PFSK-1 (cell line): ENCODE results near the gene C10orf53.

Source experiments
- FOXP2 ChIP-seq: optimal IDR thresholded peaks from 2 replicates; pipeline ENCODE3; 2011; ENCODE audit warnings: borderline replicate concordance, control low read depth, inconsistent platforms; ENCODE audit not compliant: insufficient read depth; ENCODE audit errors: extremely low read length, extremely low read depth
- POLR2AphosphoS5 ChIP-seq: IDR thresholded peaks from 2 replicates; pipeline ENCODE4 v1.6.1; 2012; ENCODE audit warnings: low read depth, mild to moderate bottlenecking, control low read depth, low read length, moderate library complexity
- SIN3A ChIP-seq: IDR thresholded peaks from 2 replicates; pipeline ENCODE4 v1.6.1; 2012; ENCODE audit warnings: mild to moderate bottlenecking, low read length, moderate library complexity, borderline replicate concordance; ENCODE audit not compliant: insufficient read depth
- TAF1 ChIP-seq: IDR thresholded peaks from 2 replicates; pipeline ENCODE4 v1.6.1; 2012; ENCODE audit warnings: low read length, control low read depth, borderline replicate concordance; ENCODE audit not compliant: insufficient read depth
- TF ChIP-seq, protein P1 (sequence below), 2 experiments: IDR thresholded peaks; 2 replicates each; pipeline versions ENCODE4 v1.6.1 to v1.8.0; 2011 to 2012; ENCODE audit warnings: low read depth in 2 of 2, low read length in 2 of 2, control low read depth in 1 of 2, inconsistent platforms in 1 of 2, mild to moderate bottlenecking in 1 of 2, moderate library complexity in 1 of 2; ENCODE audit not compliant: insufficient read depth in 1 of 2

Gene C10orf53

DNA sequence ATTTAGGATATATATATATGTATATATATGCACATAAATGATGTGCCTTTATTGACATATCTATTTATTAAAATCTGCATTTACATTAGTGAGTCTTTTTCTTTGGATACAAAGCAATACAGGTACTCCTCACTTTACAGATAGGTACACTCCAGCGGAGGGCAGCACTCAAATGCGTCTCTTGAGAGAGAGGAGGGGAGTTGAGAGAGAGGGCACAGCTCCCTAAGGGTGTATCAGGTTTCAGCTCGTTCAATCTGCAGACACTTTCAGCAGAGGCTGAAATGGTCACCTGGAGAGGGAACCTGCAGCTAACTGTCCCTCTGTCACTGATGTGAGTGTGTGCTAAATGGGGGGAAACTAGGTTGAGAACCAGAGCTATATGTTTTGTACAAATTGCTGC lies 21.5 kb downstream of the C10orf53 start:
- no peak for TF ChIP-seq TAF1
- no peak for TF ChIP-seq FOXP2
- TF ChIP-seq, protein P1, sequence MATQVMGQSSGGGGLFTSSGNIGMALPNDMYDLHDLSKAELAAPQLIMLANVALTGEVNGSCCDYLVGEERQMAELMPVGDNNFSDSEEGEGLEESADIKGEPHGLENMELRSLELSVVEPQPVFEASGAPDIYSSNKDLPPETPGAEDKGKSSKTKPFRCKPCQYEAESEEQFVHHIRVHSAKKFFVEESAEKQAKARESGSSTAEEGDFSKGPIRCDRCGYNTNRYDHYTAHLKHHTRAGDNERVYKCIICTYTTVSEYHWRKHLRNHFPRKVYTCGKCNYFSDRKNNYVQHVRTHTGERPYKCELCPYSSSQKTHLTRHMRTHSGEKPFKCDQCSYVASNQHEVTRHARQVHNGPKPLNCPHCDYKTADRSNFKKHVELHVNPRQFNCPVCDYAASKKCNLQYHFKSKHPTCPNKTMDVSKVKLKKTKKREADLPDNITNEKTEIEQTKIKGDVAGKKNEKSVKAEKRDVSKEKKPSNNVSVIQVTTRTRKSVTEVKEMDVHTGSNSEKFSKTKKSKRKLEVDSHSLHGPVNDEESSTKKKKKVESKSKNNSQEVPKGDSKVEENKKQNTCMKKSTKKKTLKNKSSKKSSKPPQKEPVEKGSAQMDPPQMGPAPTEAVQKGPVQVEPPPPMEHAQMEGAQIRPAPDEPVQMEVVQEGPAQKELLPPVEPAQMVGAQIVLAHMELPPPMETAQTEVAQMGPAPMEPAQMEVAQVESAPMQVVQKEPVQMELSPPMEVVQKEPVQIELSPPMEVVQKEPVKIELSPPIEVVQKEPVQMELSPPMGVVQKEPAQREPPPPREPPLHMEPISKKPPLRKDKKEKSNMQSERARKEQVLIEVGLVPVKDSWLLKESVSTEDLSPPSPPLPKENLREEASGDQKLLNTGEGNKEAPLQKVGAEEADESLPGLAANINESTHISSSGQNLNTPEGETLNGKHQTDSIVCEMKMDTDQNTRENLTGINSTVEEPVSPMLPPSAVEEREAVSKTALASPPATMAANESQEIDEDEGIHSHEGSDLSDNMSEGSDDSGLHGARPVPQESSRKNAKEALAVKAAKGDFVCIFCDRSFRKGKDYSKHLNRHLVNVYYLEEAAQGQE (IDR thresholded peaks at IDR 0.05; ENCODE audit: insufficient read depth in 1 of 2, low read depth in 2 of 2, low read length in 2 of 2): no peak
- no peak for TF ChIP-seq POLR2AphosphoS5
- TF ChIP-seq SIN3A: no peak

DNA sequence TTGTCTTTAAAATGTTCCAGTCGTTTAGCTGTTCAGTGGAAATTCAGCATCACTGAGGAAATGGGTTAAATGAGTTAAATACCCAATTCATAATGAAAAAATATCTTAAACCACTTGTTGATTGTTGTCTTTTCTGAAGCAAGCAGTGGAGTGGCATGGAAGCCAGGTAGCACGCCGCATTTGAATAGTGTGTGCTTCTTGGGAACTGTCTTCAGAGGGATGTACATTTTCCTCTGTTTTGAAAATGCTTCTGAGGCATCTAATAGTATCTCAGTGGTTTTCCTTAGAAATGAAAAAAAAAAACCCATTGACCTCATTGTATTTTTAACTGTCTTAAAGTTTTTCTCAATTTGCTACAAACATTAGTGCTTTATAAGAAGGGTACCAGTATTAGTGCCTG lies 28.1 kb downstream of the C10orf53 start:
- no peak for TF ChIP-seq FOXP2

DNA sequence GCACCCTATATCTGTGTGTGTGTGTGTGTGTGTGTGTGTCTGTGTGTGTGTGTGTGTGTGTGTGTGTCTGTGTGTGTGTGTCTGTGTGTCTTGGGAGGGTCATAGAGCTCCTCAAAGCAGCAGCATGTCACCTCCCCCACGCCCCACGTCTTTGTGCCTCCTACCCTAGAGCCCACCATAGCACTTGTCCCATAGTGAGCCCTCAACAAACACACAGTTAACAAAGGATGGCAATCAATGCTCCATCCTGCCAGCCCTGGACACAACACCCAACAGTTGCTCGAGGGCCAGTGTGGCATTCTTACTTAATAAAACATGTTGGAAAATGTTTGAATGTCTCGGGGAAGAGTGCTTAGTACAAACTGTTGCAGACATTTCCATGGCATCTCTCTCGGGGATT lies 30.5 kb downstream of the C10orf53 start:
- TF ChIP-seq, protein P1 (IDR thresholded peaks at IDR 0.05; ENCODE audit: insufficient read depth in 1 of 2, low read depth in 2 of 2, low read length in 2 of 2): no peak
- TF ChIP-seq TAF1: no peak
- no peak for TF ChIP-seq POLR2AphosphoS5
- TF ChIP-seq SIN3A: no peak
- TF ChIP-seq FOXP2: no peak

DNA sequence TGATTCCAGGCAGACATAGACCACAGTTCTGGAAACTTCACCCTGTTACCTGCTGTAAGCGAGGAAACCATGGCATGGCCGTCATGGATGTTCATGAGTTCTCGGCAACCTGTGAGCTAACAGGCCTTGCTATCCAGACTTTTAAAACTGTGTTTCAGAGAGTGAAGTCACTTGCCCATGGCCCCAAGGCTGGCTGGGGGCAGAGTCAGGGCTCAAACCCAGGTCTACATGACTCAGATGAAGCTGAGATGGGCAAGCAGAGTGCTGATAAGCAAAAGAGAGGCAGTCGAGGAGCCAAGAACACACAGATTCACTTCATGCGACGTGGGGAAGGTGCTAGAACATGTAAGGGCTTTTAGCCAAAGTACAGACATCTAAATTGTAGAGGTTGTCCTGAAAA lies 31.5 kb downstream of the C10orf53 start:
- TF ChIP-seq POLR2AphosphoS5: no peak
- no peak for TF ChIP-seq FOXP2
- no peak for TF ChIP-seq SIN3A
- no peak for TF ChIP-seq TAF1
- TF ChIP-seq, protein P1 (IDR thresholded peaks at IDR 0.05; ENCODE audit: insufficient read depth in 1 of 2, low read depth in 2 of 2, low read length in 2 of 2): no peak

DNA sequence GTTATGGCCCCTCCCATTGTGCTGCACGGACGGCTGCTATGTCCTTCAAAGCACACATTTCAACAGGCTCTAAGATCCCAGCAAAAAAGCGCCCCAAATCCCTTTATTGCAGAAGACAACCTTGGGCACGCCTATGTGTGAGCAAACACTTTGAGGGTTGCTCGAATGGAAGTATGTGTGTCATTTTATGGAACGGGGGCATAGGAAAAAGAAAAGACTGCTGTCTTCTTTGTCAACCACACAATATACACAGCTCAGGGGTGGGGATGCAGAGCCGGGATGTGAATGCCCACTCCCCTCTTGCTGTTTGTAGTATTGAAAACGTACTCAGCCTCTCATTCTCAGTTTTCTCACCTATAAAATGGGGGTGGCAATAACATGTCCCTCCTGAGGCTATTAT lies 32.0 kb downstream of the C10orf53 start:
- TF ChIP-seq POLR2AphosphoS5 (no peak), FOXP2 (no peak), SIN3A (no peak), TAF1 (no peak)
- TF ChIP-seq, protein P1 (IDR thresholded peaks at IDR 0.05; ENCODE audit: insufficient read depth in 1 of 2, low read depth in 2 of 2, low read length in 2 of 2): no peak
